Hematopoietic multipotent progenitor cell treated with erythropoietin and hydrocortisone succinate and interleukin-3 and kit ligand, for 6 days (in vitro differentiated cells): ENCODE results near the gene KHNYN.
A peak's percentile ranks its signal among the peaks of the same experiment; 100 is the strongest.
"Not testable (repeated sequence)": the region's sequence is repeated elsewhere in the genome, so short reads cannot be mapped to it uniquely, and the experiment has no call there.

Source experiments
- DNase-seq: peaks from one replicate; pipeline ENCODE4 v3.0.0-alpha.2; 2015

KHNYN gene

DNA sequence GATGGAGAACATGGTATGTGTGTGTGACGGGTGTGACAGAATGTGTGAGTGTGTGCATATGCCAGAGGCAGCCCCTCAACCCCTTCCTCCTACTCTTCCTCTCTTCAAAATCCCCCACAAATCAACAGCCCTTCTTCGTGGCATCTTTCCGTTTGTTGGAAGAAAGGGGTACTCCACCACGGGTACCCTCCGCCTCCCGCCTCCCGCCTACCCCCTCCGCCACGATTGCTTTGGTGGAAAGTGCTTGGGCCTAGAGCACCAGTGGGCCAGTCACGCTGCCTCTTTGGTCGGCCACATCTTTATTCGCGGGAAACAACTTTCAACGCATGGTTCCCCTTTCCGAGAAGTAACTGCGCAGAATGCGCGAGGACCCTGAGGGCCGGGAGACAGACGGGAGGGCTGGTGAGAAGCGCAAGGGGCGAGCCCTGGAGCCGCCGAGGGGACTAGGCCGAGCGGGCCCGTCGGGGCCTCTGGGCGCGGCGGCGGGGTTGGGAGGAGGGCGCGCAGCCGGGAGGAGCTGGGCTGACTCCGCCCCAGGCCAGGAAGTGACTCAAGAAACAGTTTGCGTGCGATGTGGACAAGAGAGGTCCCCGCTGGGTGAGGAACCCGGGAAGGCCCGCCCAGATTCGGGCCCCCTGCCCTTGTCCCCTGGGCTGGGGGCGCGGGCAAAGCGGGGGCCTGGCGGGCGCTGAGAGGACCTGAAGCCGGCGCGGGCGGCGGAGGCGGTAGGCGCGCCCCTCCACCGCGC, at the start of gene KHNYN, which contains the start of gene CBLN3:
KHNYN (plus strand) TSS at position 560 of the 748 bp plus-strand sequence. CDS start 777 bp downstream, outside the sequence.
CBLN3 (minus strand) TSS at position 274 of the 748 bp plus-strand sequence. CDS start 614 bp downstream, outside the sequence.
- peak; percentile 96 for DNase-seq

- no peak for DNase-seq
Observed at GRCh38 chr14:24381363-24382063, 48.2 kb upstream of the KHNYN start.

GRCh38 chr14:24382064-24382371, 47.7 kb upstream of the KHNYN start:
- no peak for DNase-seq

- DNase-seq: no peak
Observed at GRCh38 chr14:24384169-24384568, 45.6 kb upstream of the KHNYN start.

GRCh38 chr14:24385524-24385923, 44.2 kb upstream of the KHNYN start:
- no peak for DNase-seq

DNA sequence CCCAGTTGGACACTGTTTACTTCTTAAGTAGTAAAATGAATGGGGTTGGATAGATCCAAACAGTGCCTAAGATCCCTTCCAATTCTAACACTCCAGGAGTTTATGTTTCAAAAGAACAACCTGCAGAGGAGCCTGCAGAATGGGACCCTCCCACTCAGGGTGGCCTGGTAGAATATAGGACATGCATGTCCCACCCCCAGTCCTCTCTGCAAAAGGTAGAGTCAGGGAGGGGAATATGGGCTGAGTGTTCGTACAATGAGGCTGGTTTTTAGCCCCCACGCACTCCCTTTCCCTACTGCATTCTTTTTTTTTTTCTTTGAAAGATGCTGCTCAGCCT, 42.8 kb upstream of the KHNYN start:
- DNase-seq: no peak

- DNase-seq: not testable (repeated sequence)
Observed at GRCh38 chr14:24387579-24387978, 42.2 kb upstream of the KHNYN start.

DNA sequence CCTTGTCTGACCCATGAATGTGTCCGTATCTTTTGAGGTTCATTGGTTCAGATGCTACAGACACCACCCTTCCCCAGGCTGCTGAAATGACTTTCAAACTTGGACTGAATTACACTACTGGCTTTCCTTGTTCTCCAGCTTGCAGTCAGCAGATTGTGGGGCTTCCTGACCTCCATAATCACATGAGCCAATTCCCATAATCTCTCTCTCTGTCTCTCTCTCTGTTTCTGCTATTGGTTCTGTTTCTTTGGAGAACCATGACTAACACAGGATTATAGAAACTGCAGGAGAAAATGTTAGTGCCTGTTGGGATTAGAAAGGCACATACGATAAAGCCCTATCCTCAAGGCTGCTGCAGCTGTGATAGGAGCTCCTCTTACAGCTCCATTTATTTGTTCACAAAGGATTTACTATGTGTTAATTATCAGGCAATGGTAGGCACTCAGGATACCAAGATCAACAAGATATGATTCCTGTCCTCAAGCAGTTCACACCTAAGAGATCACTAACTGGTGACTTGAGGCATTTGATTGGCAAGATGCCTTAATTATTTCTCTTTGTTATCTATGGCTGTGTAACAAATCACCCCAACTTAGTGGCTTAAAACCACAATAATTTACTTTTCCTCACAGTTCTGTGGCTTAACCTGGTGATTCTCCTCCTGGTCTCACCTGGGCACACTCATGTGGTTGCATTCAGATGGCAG, 41.1 kb upstream of the KHNYN start:
- no peak for DNase-seq

DNA sequence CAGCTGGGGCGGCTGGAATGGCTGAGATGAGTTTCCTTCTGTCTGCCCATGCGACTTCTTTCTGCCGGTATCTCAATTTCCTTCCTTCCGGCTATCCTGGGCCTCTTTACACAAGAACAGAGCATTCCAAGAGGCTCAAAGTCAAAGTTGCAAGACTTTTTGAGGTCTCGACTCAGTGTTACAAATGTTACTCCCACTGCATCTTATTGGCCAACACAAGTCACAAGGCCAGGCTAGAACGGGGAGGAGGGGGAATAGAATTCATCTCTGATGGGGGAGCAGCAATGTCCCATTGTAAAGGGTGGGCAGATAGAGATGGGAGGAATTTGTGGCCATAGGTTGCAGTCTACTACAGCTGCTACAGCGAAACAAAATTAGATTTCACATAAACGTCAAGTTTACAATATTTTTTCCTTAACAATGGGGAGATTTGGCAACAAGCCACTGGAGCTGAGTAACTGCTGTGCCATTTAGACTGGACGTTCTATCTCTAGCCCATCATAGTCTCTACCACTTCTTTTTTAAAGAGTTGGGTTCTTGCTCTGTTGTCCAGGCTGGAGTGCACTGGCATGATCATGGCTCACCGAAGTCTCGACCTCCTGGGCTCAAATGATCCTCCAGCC, 40.4 kb upstream of the KHNYN start:
- no peak for DNase-seq

- DNase-seq: peak; percentile 63
Observed at GRCh38 chr14:24390701-24391468, 38.9 kb upstream of the KHNYN start.

DNA sequence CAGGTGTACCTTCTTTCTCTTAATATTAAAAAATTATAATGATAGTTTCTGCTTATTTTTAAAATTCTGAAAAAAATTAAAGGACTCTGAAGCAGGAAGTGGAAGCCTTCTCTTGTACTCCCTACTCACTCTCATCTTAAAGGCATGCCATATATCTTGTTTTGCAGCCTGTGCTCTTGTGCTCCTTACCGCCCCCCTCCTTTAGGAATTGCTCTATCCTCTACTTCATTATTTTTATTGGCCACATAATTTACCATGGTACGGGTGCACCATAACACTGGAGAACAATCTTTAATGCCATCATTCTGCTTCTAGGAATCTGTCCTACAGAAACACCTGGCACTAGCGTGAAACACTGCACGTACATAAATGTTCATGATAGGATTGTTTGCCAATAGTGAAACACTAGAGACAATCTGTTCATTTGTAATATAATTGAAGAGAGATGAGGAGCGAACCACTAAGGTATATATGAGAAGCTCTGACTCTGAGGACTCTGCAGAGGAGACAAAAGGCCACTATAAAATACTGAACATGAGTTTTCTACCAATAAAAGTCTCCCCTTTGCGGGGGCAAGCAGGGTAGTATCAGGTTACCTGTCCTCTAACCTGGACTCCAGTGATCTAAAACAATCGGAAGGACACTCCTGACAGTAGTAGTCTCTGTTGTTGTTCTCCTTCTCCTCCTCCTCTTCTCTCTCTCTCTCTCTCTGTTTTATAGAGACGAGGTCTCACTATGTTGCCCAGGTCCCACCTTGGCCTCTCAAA, 37.2 kb upstream of the KHNYN start:
- peak; percentile 69 for DNase-seq

GRCh38 chr14:24394275-24394674, 35.5 kb upstream of the KHNYN start:
- peak; percentile 71 for DNase-seq

GRCh38 chr14:24395609-24396582, 33.9 kb upstream of the KHNYN start:
- peak; percentile 83 for DNase-seq

DNA sequence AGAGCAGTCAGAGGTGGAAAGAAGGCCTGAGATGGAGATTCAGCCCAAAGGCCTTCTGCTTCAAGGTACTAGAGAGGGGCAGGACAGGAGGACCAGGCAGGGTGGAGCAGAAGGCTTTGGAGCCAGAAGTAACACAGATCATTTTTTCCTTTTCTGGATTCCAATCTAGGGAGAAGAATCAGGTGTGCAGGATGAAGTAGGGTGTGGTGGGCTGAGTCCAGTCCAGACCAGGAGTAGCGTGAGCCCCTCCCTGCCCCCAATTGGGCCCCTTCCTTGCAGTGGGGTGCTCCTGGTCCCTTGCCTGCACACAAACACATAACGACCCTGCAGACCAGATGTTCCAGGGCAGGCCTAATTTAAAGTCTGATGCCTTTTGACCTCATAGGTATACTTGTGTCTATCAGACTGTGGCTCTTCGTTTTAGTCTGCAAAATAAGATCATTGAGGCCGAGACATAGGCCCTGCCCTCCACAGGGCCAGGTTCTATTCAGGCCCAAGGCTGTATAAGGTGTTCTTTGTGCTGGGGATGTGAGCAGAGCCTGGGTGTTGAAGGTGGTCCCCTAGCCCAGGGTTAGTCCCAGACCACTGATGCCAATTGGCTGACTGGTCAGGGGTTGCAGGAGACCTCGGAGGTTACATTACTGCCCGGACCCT, 32.0 kb upstream of the KHNYN start:
- no peak for DNase-seq

GRCh38 chr14:24398293-24398652, 31.5 kb upstream of the KHNYN start:
- DNase-seq: no peak

GRCh38 chr14:24398653-24399446, 30.9 kb upstream of the KHNYN start, which contains the start of gene NYNRIN:
Gene NYNRIN (plus strand): TSS chr14:24399003. CDS start chr14:24399247, 244 bp downstream.
- peak; percentile 74 for DNase-seq

GRCh38 chr14:24399447-24399822, 30.3 kb upstream of the KHNYN start:
- DNase-seq: no peak

GRCh38 chr14:24399999-24400718, 29.6 kb upstream of the KHNYN start:
- no peak for DNase-seq
